ENCODE data around the gene TMEM161B. TPM values are rescaled to one million over a fixed set of nuclear protein-coding genes. Genes with fewer than 3 reads are reported as not detected.
"Not testable (repeated sequence)": the region's sequence is repeated elsewhere in the genome, so short reads cannot be mapped to it uniquely, and the experiment has no call there.

Gene TMEM161B
- total RNA-seq, 1 donor = 17.8 TPM

GRCh38 chr5:88287302-88287701, 18.7 kb upstream of the TMEM161B start:
- TF ChIP-seq, protein P1, sequence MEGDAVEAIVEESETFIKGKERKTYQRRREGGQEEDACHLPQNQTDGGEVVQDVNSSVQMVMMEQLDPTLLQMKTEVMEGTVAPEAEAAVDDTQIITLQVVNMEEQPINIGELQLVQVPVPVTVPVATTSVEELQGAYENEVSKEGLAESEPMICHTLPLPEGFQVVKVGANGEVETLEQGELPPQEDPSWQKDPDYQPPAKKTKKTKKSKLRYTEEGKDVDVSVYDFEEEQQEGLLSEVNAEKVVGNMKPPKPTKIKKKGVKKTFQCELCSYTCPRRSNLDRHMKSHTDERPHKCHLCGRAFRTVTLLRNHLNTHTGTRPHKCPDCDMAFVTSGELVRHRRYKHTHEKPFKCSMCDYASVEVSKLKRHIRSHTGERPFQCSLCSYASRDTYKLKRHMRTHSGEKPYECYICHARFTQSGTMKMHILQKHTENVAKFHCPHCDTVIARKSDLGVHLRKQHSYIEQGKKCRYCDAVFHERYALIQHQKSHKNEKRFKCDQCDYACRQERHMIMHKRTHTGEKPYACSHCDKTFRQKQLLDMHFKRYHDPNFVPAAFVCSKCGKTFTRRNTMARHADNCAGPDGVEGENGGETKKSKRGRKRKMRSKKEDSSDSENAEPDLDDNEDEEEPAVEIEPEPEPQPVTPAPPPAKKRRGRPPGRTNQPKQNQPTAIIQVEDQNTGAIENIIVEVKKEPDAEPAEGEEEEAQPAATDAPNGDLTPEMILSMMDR (IDR thresholded peaks at IDR 0.05; ENCODE audit: insufficient read depth, low read length) = no peak
- H3K4me3 ChIP-seq (ENCODE audit: low read depth, low read length) = no peak overlapping the region
- DNase-seq (ENCODE audit: low read depth) = no peak

DNA sequence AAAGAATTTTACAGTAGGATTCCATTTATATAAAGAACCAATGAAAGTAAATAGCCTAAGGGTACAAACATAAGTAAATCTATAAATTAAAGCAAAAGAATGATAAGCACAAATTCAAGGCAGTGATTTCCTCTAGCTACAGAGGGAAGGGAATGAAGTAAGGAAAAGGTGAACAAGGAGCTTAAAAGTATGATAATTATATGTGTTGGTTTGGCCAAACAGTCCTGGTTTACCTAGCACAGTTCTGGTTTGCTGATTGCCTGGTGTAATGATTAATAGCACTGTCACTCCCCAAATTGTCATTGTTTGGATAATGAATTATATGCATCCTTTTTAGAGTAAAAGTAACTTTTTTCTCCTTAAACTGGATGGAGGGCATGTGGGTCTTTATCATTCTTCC, 15.0 kb upstream of the TMEM161B start:
- DNase-seq (ENCODE audit: low read depth) = no peak
- H3K4me3 ChIP-seq (ENCODE audit: low read depth, low read length) = no peak overlapping the region

GRCh38 chr5:88281322-88281721, 12.7 kb upstream of the TMEM161B start:
- TF ChIP-seq, protein P1 (IDR thresholded peaks at IDR 0.05; ENCODE audit: insufficient read depth, low read length) = no peak

More for the DNA sequence above, 15.0 kb upstream of the TMEM161B start:
- TF ChIP-seq, protein P1 (IDR thresholded peaks at IDR 0.05; ENCODE audit: insufficient read depth, low read length) = no peak

DNA sequence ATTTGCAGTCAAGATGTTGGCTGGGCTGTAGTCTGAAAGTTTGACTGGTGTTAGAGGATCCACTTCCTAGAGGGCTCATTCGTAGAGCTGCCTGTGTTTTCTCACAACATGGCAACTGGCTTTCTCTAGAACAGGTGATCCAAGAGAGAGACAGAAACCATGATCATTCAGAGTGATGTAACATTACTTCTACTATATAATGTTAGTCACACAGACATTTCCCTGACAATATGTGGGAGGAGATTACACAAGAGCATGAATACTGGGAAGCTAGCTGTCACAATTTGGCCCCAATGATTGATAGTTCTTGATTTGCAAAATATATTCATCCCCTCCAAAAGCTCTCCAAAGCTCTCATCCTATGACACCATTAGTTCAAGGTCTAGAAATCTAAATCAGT, 10.9 kb upstream of the TMEM161B start:
- no peak for DNase-seq (ENCODE audit: low read depth)
- TF ChIP-seq, protein P1 (IDR thresholded peaks at IDR 0.05; ENCODE audit: insufficient read depth, low read length) = no peak
- no peak overlapping the region for H3K4me3 ChIP-seq (ENCODE audit: low read depth, low read length)

More at GRCh38 chr5:88281322-88281721, 12.7 kb upstream of the TMEM161B start:
- DNase-seq (ENCODE audit: low read depth) = no peak
- no peak overlapping the region for H3K4me3 ChIP-seq (ENCODE audit: low read depth, low read length)

- DNase-seq (ENCODE audit: low read depth) = no peak
- TF ChIP-seq, protein P1 (IDR thresholded peaks at IDR 0.05; ENCODE audit: insufficient read depth, low read length) = no peak
- H3K4me3 ChIP-seq (ENCODE audit: low read depth, low read length) = no peak overlapping the region
Measured at GRCh38 chr5:88276378-88276777, 7.7 kb upstream of the TMEM161B start.

DNA sequence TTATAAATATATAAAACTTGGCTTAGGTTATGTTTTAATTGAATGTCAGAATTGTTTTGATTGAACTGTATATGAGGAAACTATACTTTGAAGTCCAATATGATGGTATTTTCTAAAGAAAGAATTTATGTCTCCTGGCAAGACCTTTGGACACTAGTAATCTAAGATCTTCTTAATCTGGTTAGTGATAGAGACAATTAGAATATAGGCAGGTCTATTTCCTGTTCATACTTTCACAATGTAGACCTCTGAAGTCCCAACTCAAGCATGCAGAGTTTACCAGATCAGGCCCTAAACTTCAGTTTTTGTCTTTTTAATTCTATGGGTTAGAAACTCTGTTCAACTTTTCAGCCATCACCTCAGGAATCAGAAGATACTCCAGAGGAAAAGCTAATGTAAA, 6.9 kb upstream of the TMEM161B start:
- no peak for DNase-seq (ENCODE audit: low read depth)
- TF ChIP-seq, protein P1 (IDR thresholded peaks at IDR 0.05; ENCODE audit: insufficient read depth, low read length) = no peak
- no peak overlapping the region for H3K4me3 ChIP-seq (ENCODE audit: low read depth, low read length)

GRCh38 chr5:88269222-88269771, 652 bp upstream of the TMEM161B start:
- peak; percentile 20 for DNase-seq (ENCODE audit: low read depth)
- TF ChIP-seq, protein P1 (IDR thresholded peaks at IDR 0.05; ENCODE audit: insufficient read depth, low read length) = no peak
- peak overlapping the region; percentile 99 for H3K4me3 ChIP-seq (ENCODE audit: low read depth, low read length)

DNA sequence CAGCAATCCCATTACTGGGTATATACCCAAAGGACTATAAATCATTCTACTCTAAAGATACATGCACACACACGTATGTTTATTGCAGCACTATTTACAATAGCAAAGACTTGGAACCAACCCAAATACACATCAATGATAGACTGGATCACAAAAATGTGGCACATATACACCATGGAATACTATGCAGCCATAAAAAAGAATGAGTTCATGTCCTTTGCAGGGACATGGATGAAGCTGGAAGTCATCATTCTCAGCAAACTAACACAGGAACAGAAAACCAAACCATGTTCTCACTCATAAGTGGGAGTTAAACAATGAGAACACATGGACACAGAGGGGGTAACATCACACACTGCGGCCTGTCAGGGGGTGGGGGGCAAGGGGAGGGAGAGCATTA, 4.1 kb downstream of the TMEM161B start:
- not testable (repeated sequence) for H3K4me3 ChIP-seq (ENCODE audit: low read depth, low read length); DNase-seq (ENCODE audit: low read depth)
